ENCODE measurements around the gene RAB11A. TPM values are rescaled to one million over a fixed set of nuclear protein-coding genes. Genes with fewer than 3 reads are reported as not detected.

Gene RAB11A
- total RNA-seq, 2 donors from 2014 or later, result 233 to 295 TPM

GRCh38 chr15:65903296-65904073, 34.2 kb downstream of the RAB11A start:
- peaks cover 52% of the 10 kb centered on the region for H3K36me3 Mint-ChIP-seq (ENCODE audit: low read depth)
- 74 to 91% methylated on average over 4 to 6 of the region's 6 CpGs for WGBS, 2 experiments (ENCODE audit: insufficient coverage in 1 of 2, insufficient read length in 1 of 2)
- no peaks in the 10 kb centered on the region for H3K9me3 Mint-ChIP-seq
- peaks cover 88% of the 10 kb centered on the region for H3K36me3 ChIP-seq (ENCODE audit: control insufficient read depth, insufficient read depth, low read length)
- H3K9ac ChIP-seq (ENCODE audit: extremely low read depth, low read length, poor library complexity, severe bottlenecking), result no peak overlapping the region
- peaks cover 12% of the 10 kb centered on the region for H3K4me1 ChIP-seq (ENCODE audit: control insufficient read depth, insufficient read depth, low read length)
- H3K27ac ChIP-seq (ENCODE audit: low read depth, low read length), result no peak overlapping the region
- no peak overlapping the region for H3K4me3 Mint-ChIP-seq
- H3K4me1 Mint-ChIP-seq, result peaks cover 18% of the 10 kb centered on the region
- no peak for DNase-seq
- peak overlapping the region; percentile 52 for H3K27ac Mint-ChIP-seq
- H3K9me3 ChIP-seq (ENCODE audit: control insufficient read depth, low read length), result no peaks in the 10 kb centered on the region
- H3K4me3 ChIP-seq (ENCODE audit: low read length), result no peak overlapping the region
- H3K27me3 ChIP-seq (ENCODE audit: control insufficient read depth, insufficient read depth, low read length, poor library complexity, severe bottlenecking), result no peaks in the 10 kb centered on the region
- TF ChIP-seq CTCF (conservative IDR thresholded peaks at IDR 0.05), result no peak
- no peaks in the 10 kb centered on the region for H3K27me3 Mint-ChIP-seq (ENCODE audit: insufficient read depth)

- no peak overlapping the region for H3K4me3 ChIP-seq (ENCODE audit: low read length)
- no peak overlapping the region for H3K9ac ChIP-seq (ENCODE audit: extremely low read depth, low read length, poor library complexity, severe bottlenecking)
- Mint-ChIP-seq H3K36me3 (ENCODE audit: low read depth) (peaks cover 43% of the 10 kb centered on the region), H3K9me3 (no peaks in the 10 kb centered on the region), H3K4me1 (peaks cover 20% of the 10 kb centered on the region), H3K27me3 (ENCODE audit: insufficient read depth) (no peaks in the 10 kb centered on the region), H3K4me3 (no peak overlapping the region), H3K27ac (peak overlapping the region; percentile 10)
- 98 to 100% methylated on average over 3 to 4 of the region's 4 CpGs for WGBS, 2 experiments (ENCODE audit: insufficient coverage in 1 of 2, insufficient read length in 1 of 2)
- no peak overlapping the region for H3K27ac ChIP-seq (ENCODE audit: low read depth, low read length)
- H3K27me3 ChIP-seq (ENCODE audit: control insufficient read depth, insufficient read depth, low read length, poor library complexity, severe bottlenecking), result no peaks in the 10 kb centered on the region
- peaks cover 83% of the 10 kb centered on the region for H3K36me3 ChIP-seq (ENCODE audit: control insufficient read depth, insufficient read depth, low read length)
- no peaks in the 10 kb centered on the region for H3K9me3 ChIP-seq (ENCODE audit: control insufficient read depth, low read length)
- peaks cover 12% of the 10 kb centered on the region for H3K4me1 ChIP-seq (ENCODE audit: control insufficient read depth, insufficient read depth, low read length)
- no peak for TF ChIP-seq CTCF (conservative IDR thresholded peaks at IDR 0.05)
- no peak for DNase-seq
Measured at GRCh38 chr15:65904301-65904700, 35.0 kb downstream of the RAB11A start.

GRCh38 chr15:65906396-65906795, 37.1 kb downstream of the RAB11A start:
- 100% methylated on average over 1 of the region's 1 CpG; no CpG with 5 or more reads in 1 of the 2 experiments for WGBS, 2 experiments (ENCODE audit: insufficient coverage in 1 of 2, insufficient read length in 1 of 2)
- H3K4me1 ChIP-seq (ENCODE audit: control insufficient read depth, insufficient read depth, low read length), result peaks cover 5% of the 10 kb centered on the region
- Mint-ChIP-seq H3K9me3 (no peaks in the 10 kb centered on the region), H3K4me1 (peaks cover 20% of the 10 kb centered on the region), H3K4me3 (no peak overlapping the region), H3K27ac (no peak overlapping the region), H3K27me3 (ENCODE audit: insufficient read depth) (no peaks in the 10 kb centered on the region), H3K36me3 (ENCODE audit: low read depth) (peaks cover 50% of the 10 kb centered on the region)
- H3K9ac ChIP-seq (ENCODE audit: extremely low read depth, low read length, poor library complexity, severe bottlenecking), result no peak overlapping the region
- no peaks in the 10 kb centered on the region for H3K27me3 ChIP-seq (ENCODE audit: control insufficient read depth, insufficient read depth, low read length, poor library complexity, severe bottlenecking)
- no peak for DNase-seq
- no peak overlapping the region for H3K27ac ChIP-seq (ENCODE audit: low read depth, low read length)
- no peak for TF ChIP-seq CTCF (conservative IDR thresholded peaks at IDR 0.05)
- no peak overlapping the region for H3K4me3 ChIP-seq (ENCODE audit: low read length)
- H3K36me3 ChIP-seq (ENCODE audit: control insufficient read depth, insufficient read depth, low read length), result peaks cover 71% of the 10 kb centered on the region
- no peaks in the 10 kb centered on the region for H3K9me3 ChIP-seq (ENCODE audit: control insufficient read depth, low read length)

Measured in endodermal cell (in vitro differentiated cells).